ENCODE data around the gene GPR146.

GRCh38 chr7:1056785-1057410 is 12.6 kb downstream of the GPR146 start:
- TF ChIP-seq, protein P1, sequence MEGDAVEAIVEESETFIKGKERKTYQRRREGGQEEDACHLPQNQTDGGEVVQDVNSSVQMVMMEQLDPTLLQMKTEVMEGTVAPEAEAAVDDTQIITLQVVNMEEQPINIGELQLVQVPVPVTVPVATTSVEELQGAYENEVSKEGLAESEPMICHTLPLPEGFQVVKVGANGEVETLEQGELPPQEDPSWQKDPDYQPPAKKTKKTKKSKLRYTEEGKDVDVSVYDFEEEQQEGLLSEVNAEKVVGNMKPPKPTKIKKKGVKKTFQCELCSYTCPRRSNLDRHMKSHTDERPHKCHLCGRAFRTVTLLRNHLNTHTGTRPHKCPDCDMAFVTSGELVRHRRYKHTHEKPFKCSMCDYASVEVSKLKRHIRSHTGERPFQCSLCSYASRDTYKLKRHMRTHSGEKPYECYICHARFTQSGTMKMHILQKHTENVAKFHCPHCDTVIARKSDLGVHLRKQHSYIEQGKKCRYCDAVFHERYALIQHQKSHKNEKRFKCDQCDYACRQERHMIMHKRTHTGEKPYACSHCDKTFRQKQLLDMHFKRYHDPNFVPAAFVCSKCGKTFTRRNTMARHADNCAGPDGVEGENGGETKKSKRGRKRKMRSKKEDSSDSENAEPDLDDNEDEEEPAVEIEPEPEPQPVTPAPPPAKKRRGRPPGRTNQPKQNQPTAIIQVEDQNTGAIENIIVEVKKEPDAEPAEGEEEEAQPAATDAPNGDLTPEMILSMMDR (IDR thresholded peaks at IDR 0.05; ENCODE audit: low read length): no peak
- TF ChIP-seq EZH2 (IDR thresholded peaks at IDR 0.05; ENCODE audit: borderline replicate concordance, low read length): no peak
